Smooth muscle cell (in vitro differentiated cells): ENCODE results near the gene RGS9. TPM values are rescaled to one million over a fixed set of nuclear protein-coding genes. Genes with fewer than 3 reads are reported as not detected.

ENCODE experiments used
- DNase-seq: peaks from one replicate; lab custom pipeline; 2025; ENCODE audit not compliant: unreplicated experiment; lab: John Stamatoyannopoulos, UW
- H2AFZ ChIP-seq: fragments of 200-600 bp; sonication (generic); 2 replicates; pipeline ENCODE4 v1.6.0; 2016; ENCODE audit warnings: antibody characterized with exemption, low read depth, mild to moderate bottlenecking
- H3F3A ChIP-seq: fragments of 200-600 bp; sonication (generic); 2 replicates; pipeline ENCODE4 v1.6.0; 2017; ENCODE audit warnings: antibody characterized with exemption, low read depth
- H3K27ac ChIP-seq: fragments of 200-600 bp; sonication (generic); 2 replicates; pipeline ENCODE4 v1.5.1; 2016; ENCODE audit warnings: low read depth, mild to moderate bottlenecking
- H3K27me3 ChIP-seq: fragments of 200-600 bp; sonication (generic); 2 replicates; pipeline ENCODE4 v1.6.1; 2016; ENCODE audit warnings: low read depth, mild to moderate bottlenecking
- H3K36me3 ChIP-seq: fragments of 200-600 bp; sonication (generic); 2 replicates; pipeline ENCODE4 v1.5.1; 2016; ENCODE audit warnings: low read depth
- H3K4me1 ChIP-seq: fragments of 200-600 bp; sonication (generic); 2 replicates; pipeline ENCODE4 v1.5.1; 2016; ENCODE audit warnings: low read depth
- H3K4me2 ChIP-seq: fragments of 200-600 bp; sonication (generic); 2 replicates; pipeline ENCODE4 v1.6.0; 2016; ENCODE audit warnings: mild to moderate bottlenecking
- H3K4me3 ChIP-seq: fragments of 200-600 bp; sonication (generic); 2 replicates; pipeline ENCODE4 v1.5.1; 2016; ENCODE audit warnings: mild to moderate bottlenecking
- H3K79me2 ChIP-seq: fragments of 200-600 bp; sonication (generic); 2 replicates; pipeline ENCODE4 v1.6.0; 2016; ENCODE audit warnings: low read depth, mild to moderate bottlenecking
- H3K9ac ChIP-seq: fragments of 200-600 bp; sonication (generic); 2 replicates; pipeline ENCODE4 v1.6.0; 2016; ENCODE audit warnings: low read depth
- H3K9me3 ChIP-seq: fragments of 200-600 bp; sonication (generic); replicated peaks from 2 replicates; pipeline ENCODE4 v1.5.1; 2016; ENCODE audit warnings: low read depth
- H4K20me1 ChIP-seq: fragments of 200-600 bp; sonication (generic); 2 replicates; pipeline ENCODE4 v1.6.0; 2016; ENCODE audit warnings: low read depth
- CTCF ChIP-seq: fragments of 200-600 bp; sonication (generic); IDR thresholded peaks from 2 replicates; pipeline ENCODE4 v1.5.1; 2017; ENCODE audit warnings: borderline replicate concordance, mild to moderate bottlenecking, antibody characterized with exemption; ENCODE audit not compliant: insufficient read depth, poor library complexity, severe bottlenecking
- WGBS: methylation state at CpG from one replicate; pipeline ENCODE4 v1.1.7; 2016; ENCODE audit warnings: low lambda C conversion rate; 5-methylcytosine and 5-hydroxymethylcytosine counted together
- polyA plus RNA-seq: library from polyadenylated mRNA; unstranded; fragments of >200 nt; fragmentation: Nextera tagmentation; extraction: Ambion mirVana; gene quantifications from 2 replicates; pipeline ENCODE4 v1.2.1, GENCODE V29; 2016
- total RNA-seq: library from RNA; depleted of rRNA; stranded (reverse); fragments of >200 nt; gene quantifications from 2 replicates; pipeline ENCODE4 v1.2.3, GENCODE V29; 2014

RGS9 gene
- total and polyA plus RNA-seq, 2 experiments from 2014 or later: 16.3 to 18.8 TPM

- H3K4me1 ChIP-seq: peaks cover 4% of the 10 kb centered on the region
- H2AFZ ChIP-seq: no peak overlapping the region
- no peaks in the 10 kb centered on the region for H3K36me3 ChIP-seq
- H3K9me3 ChIP-seq: no peaks in the 10 kb centered on the region
- H3K4me2 ChIP-seq: no peak overlapping the region
- no peaks in the 10 kb centered on the region for H3K27me3 ChIP-seq
- H3K4me3 ChIP-seq: no peak overlapping the region
- peaks cover 4% of the 10 kb centered on the region for H3F3A ChIP-seq
- no peak overlapping the region for H3K9ac ChIP-seq
- no peak for DNase-seq
- no peaks in the 10 kb centered on the region for H3K79me2 ChIP-seq
- peak overlapping the region; percentile 39 for H3K27ac ChIP-seq
- no peak for TF ChIP-seq CTCF
- H4K20me1 ChIP-seq: no peaks in the 10 kb centered on the region
Measured at GRCh38 chr17:65099475-65099874, 37.7 kb upstream of the RGS9 start.

DNA sequence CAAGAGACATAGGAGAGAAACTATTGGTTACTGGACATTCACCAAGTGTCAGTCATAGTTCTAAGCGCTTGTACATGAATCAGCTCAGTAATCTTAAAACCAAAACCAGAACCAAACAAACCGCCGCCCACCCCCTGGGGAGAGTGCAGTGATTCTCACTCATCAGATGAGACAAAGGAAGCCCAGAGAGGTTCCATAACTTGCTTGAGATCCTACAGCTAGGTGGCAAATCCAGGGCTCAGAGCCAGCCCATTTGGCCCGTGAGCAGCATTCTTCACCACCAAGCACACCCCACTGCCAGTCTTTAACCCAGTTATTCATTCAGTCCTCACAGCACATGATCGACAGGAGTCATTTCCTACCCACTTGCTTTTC, 37.2 kb upstream of the RGS9 start:
- Histone ChIP-seq H4K20me1 (no peaks in the 10 kb centered on the region), H3K4me3 (peak overlapping the region; percentile 68), H3K79me2 (no peaks in the 10 kb centered on the region), H2AFZ (peak overlapping the region; percentile 99), H3K27me3 (no peaks in the 10 kb centered on the region), H3K4me1 (peaks cover 4% of the 10 kb centered on the region), H3K9me3 (no peaks in the 10 kb centered on the region), H3F3A (peaks cover 4% of the 10 kb centered on the region), H3K4me2 (peak overlapping the region; percentile 92), H3K36me3 (no peaks in the 10 kb centered on the region), H3K27ac (peak overlapping the region; percentile 64), H3K9ac (peak overlapping the region; percentile 38)
- DNase-seq: no peak
- no peak for TF ChIP-seq CTCF
- WGBS: 47% methylated on average over 5 of the region's 5 CpGs

GRCh38 chr17:65100316-65101140, 36.6 kb upstream of the RGS9 start:
- DNase-seq: peak; percentile 43
- Histone ChIP-seq H3F3A (peaks cover 4% of the 10 kb centered on the region), H3K9me3 (no peaks in the 10 kb centered on the region), H3K4me3 (peak overlapping the region; percentile 68), H3K36me3 (no peaks in the 10 kb centered on the region), H3K4me1 (peaks cover 4% of the 10 kb centered on the region), H3K27ac (peak overlapping the region; percentile 64), H4K20me1 (no peaks in the 10 kb centered on the region), H3K27me3 (no peaks in the 10 kb centered on the region), H2AFZ (peak overlapping the region; percentile 99), H3K9ac (peak overlapping the region; percentile 73), H3K4me2 (peak overlapping the region; percentile 92), H3K79me2 (no peaks in the 10 kb centered on the region)
- 10% methylated on average over 30 of the region's 50 CpGs for WGBS
- peak; percentile 89 for TF ChIP-seq CTCF

DNA sequence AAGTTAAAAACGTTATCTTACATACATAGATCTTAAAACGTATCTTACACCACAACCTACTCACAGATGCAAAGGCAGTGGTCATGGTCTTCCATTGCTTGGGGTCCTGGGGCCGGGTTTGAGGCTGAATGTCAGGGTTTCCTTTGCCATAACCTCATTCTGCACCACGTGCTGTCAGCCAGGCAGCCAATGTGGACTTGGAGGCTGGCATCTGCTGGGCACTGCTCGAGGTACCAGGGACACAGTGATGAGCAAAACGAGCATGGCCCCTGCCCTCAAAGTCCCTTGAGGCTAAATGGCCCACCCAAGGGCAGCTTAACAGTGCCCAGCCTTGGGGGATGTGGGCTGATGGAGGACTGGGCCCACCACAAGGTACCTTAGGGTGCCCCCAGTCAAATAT, 35.8 kb upstream of the RGS9 start:
- H3F3A ChIP-seq: peaks cover 4% of the 10 kb centered on the region
- H3K4me3 ChIP-seq: peak overlapping the region; percentile 68
- no peak for DNase-seq
- no peak overlapping the region for H3K9ac ChIP-seq
- H3K27ac ChIP-seq: no peak overlapping the region
- peak overlapping the region; percentile 92 for H3K4me2 ChIP-seq
- H4K20me1 ChIP-seq: no peaks in the 10 kb centered on the region
- H3K27me3 ChIP-seq: no peaks in the 10 kb centered on the region
- 86% methylated on average over 6 of the region's 6 CpGs for WGBS
- TF ChIP-seq CTCF: no peak
- H3K9me3 ChIP-seq: no peaks in the 10 kb centered on the region
- H3K36me3 ChIP-seq: no peaks in the 10 kb centered on the region
- no peaks in the 10 kb centered on the region for H3K79me2 ChIP-seq
- H2AFZ ChIP-seq: peak overlapping the region; percentile 99
- peaks cover 4% of the 10 kb centered on the region for H3K4me1 ChIP-seq
